ENCODE data around the gene CNKSR2. TPM values are rescaled to one million over a fixed set of nuclear protein-coding genes. Genes with fewer than 3 reads are reported as not detected.
"Not testable (repeated sequence)": the region's sequence is repeated elsewhere in the genome, so short reads cannot be mapped to it uniquely, and the experiment has no call there.

The CNKSR2 gene
- total RNA-seq, 2 donors from 2014 or later, result 0.24 to 0.32 TPM

- H3K27ac ChIP-seq, result no peak overlapping the region
- H3K9me3 ChIP-seq, result no peaks in the 10 kb centered on the region
- DNase-seq, result no peak
- H3K27me3 ChIP-seq, result no peaks in the 10 kb centered on the region
- no peaks in the 10 kb centered on the region for H3K36me3 ChIP-seq
- H3K4me1 ChIP-seq, result no peaks in the 10 kb centered on the region
- H3K4me3 ChIP-seq, result no peak overlapping the region
- intact Hi-C loops (cut with DNase I), result no loop called here
- no peak for TF ChIP-seq CTCF (IDR thresholded peaks at IDR 0.05)
- H3K9ac ChIP-seq (ENCODE audit: low read depth in 2 of 2, low read length in 2 of 2), result no peak overlapping the region
These were observed 155.6 kb downstream of the CNKSR2 start for GRCh38 chrX:21529771-21530170.

- H3K4me3 ChIP-seq; intact Hi-C loops (cut with DNase I); H3K4me1 ChIP-seq; H3K9me3 ChIP-seq; H3K27me3 ChIP-seq; DNase-seq; H3K9ac ChIP-seq (ENCODE audit: low read depth in 2 of 2, low read length in 2 of 2); H3K27ac ChIP-seq; H3K36me3 ChIP-seq: not testable (repeated sequence)
These were observed 170.4 kb downstream of the CNKSR2 start for GRCh38 chrX:21544642-21545041.

DNA sequence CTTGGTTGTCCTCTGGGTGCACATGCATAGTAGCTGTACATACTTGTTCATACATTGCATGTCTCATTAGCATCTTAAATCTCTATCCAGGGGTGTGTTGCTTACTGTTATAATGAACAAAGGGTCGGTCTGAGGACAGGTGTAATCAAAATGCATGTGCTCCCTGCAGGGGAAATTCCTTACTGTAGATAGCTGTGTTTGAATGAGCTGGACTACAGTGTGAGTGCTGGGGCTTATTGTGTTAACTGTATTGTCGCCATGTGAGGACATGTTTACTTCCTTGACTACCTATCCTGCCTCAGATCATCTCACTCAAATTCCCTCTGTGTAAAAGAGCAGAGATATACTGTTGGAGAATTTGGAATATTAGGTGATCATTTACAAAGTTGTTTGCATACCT, 185.2 kb downstream of the CNKSR2 start:
- intact Hi-C loops (cut with DNase I), result no loop called here
- no peak for DNase-seq
- TF ChIP-seq CTCF (IDR thresholded peaks at IDR 0.05), result no peak
- H3K9me3 ChIP-seq, result no peaks in the 10 kb centered on the region
- no peak overlapping the region for H3K9ac ChIP-seq (ENCODE audit: low read depth in 2 of 2, low read length in 2 of 2)
- no peak overlapping the region for H3K27ac ChIP-seq
- H3K27me3 ChIP-seq, result no peaks in the 10 kb centered on the region
- H3K36me3 ChIP-seq, result no peaks in the 10 kb centered on the region
- no peak overlapping the region for H3K4me3 ChIP-seq
- H3K4me1 ChIP-seq, result no peaks in the 10 kb centered on the region

DNA sequence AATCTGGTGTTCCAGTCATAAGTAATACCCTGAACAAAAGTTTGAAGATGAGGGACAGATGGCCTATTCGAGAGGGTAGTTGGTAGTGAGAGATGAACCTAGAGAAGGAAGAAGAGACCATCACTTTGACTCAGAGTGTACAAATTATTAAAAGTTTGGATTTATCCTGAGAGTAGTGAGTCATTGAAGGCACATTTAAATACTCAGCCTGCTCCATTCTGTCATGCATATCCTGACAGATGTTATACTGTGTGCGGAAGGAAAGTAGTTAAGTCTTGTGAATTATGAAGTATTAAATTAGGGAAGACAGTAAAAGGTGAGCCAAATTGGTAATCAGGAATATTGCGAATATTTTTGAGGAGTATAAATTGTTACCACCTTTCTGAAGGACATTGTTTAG, 190.8 kb downstream of the CNKSR2 start:
- Histone ChIP-seq H3K9me3 (no peaks in the 10 kb centered on the region), H3K4me3 (no peak overlapping the region), H3K27ac (no peak overlapping the region), H3K4me1 (no peaks in the 10 kb centered on the region), H3K27me3 (no peaks in the 10 kb centered on the region), H3K36me3 (no peaks in the 10 kb centered on the region), H3K9ac (ENCODE audit: low read depth in 2 of 2, low read length in 2 of 2) (no peak overlapping the region)
- TF ChIP-seq CTCF (IDR thresholded peaks at IDR 0.05), result no peak
- no peak for DNase-seq
- intact Hi-C loops (cut with DNase I), result no loop called here

- DNase-seq, result no peak
- no peaks in the 10 kb centered on the region for H3K27me3 ChIP-seq
- no peaks in the 10 kb centered on the region for H3K4me1 ChIP-seq
- no peaks in the 10 kb centered on the region for H3K9me3 ChIP-seq
- TF ChIP-seq CTCF (IDR thresholded peaks at IDR 0.05), result no peak
- no peak overlapping the region for H3K9ac ChIP-seq (ENCODE audit: low read depth in 2 of 2, low read length in 2 of 2)
- H3K36me3 ChIP-seq, result no peaks in the 10 kb centered on the region
- no peak overlapping the region for H3K27ac ChIP-seq
- no peak overlapping the region for H3K4me3 ChIP-seq
- intact Hi-C loops (cut with DNase I), result no loop called here
These were observed 200.6 kb downstream of the CNKSR2 start for GRCh38 chrX:21574793-21575192.

DNA sequence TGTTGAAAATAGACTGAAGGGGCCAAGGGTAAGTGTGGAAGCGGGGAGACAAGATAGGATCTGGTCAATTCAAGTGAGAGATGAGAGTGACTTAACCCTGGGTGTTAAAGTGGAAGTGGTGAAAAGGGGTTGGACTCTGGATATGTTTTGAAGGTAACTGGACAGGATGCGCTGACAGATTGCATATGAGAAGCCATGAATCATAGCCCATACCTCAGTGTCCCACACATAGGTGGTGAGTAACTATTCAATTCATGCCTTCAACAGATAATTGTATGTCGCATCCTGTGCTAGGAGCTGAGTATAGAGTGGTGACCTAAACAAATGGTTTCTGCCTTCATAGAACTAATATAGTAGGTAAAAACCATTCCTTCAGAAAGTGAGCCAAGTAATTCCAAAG, 207.3 kb downstream of the CNKSR2 start:
- Histone ChIP-seq H3K4me3 (no peak overlapping the region), H3K27me3 (no peaks in the 10 kb centered on the region), H3K4me1 (no peaks in the 10 kb centered on the region), H3K27ac (no peak overlapping the region), H3K36me3 (no peaks in the 10 kb centered on the region), H3K9me3 (no peaks in the 10 kb centered on the region), H3K9ac (ENCODE audit: low read depth in 2 of 2, low read length in 2 of 2) (no peak overlapping the region)
- DNase-seq, result no peak
- TF ChIP-seq CTCF (IDR thresholded peaks at IDR 0.05), result no peak
- intact Hi-C loops (cut with DNase I), result no loop called here
